SK-N-SH treated with all-trans-retinoic acid at 6 μM for 48 hours (cell line): ENCODE data around the gene SVOPL.

Experiments used
- ATAC-seq: fragments of 200-7000 bp; cut with Tn5 transposase; 3 replicates; pipeline ENCODE4 v1.9.1; 2020; ENCODE audit warnings: mild to moderate bottlenecking, moderate library complexity
- ARNTL ChIP-seq: fragments of 450-650 bp; formaldehyde crosslinking; IDR thresholded peaks from 2 replicates; pipeline ENCODE4 v1.5.0; 2020; ENCODE audit warnings: low read depth, mild to moderate bottlenecking, moderate library complexity, borderline replicate concordance
- CSDC2 ChIP-seq: fragments of 250-450 bp; sonication (Bioruptor Pico); IDR thresholded peaks from 2 replicates; pipeline ENCODE4 v1.5.0; 2020; ENCODE audit warnings: mild to moderate bottlenecking, moderate library complexity
- ESRRG ChIP-seq: fragments of 250-450 bp; sonication (Bioruptor Pico); IDR thresholded peaks from 2 replicates; pipeline ENCODE4 v1.6.1; 2021; ENCODE audit warnings: mild to moderate bottlenecking
- GLIS3 ChIP-seq: fragments of 250-450 bp; sonication (Bioruptor Pico); IDR thresholded peaks from 2 replicates; pipeline ENCODE4 v1.5.0; 2020; ENCODE audit warnings: mild to moderate bottlenecking, moderate library complexity
- ISL1 ChIP-seq: fragments of 250-450 bp; sonication (Bioruptor Pico); IDR thresholded peaks from 2 replicates; pipeline ENCODE4 v2.1.2; 2022; ENCODE audit warnings: mild to moderate bottlenecking, moderate library complexity
- POU6F1 ChIP-seq: fragments of 250-450 bp; sonication (Bioruptor Pico); IDR thresholded peaks from 2 replicates; pipeline ENCODE4 v1.8.0; 2021; ENCODE audit warnings: low read depth, mild to moderate bottlenecking, moderate library complexity, borderline replicate concordance
- RARB ChIP-seq: fragments of 250-450 bp; sonication (Bioruptor Pico); IDR thresholded peaks from 2 replicates; pipeline ENCODE4 v1.8.0; 2021; ENCODE audit warnings: mild to moderate bottlenecking, moderate library complexity
- SNAI2 ChIP-seq: fragments of 250-450 bp; sonication (Bioruptor Pico); IDR thresholded peaks from 2 replicates; pipeline ENCODE4 v1.5.0; 2020; ENCODE audit warnings: mild to moderate bottlenecking, moderate library complexity
- TCF4 ChIP-seq: fragments of 250-450 bp; sonication (Bioruptor Pico); IDR thresholded peaks from 2 replicates; pipeline ENCODE4 v1.8.0; 2021; ENCODE audit warnings: mild to moderate bottlenecking, moderate library complexity, borderline replicate concordance
- TOX ChIP-seq: fragments of 250-450 bp; sonication (Bioruptor Pico); IDR thresholded peaks from 2 replicates; pipeline ENCODE4 v1.8.0; 2021; ENCODE audit warnings: mild to moderate bottlenecking, moderate library complexity, borderline replicate concordance
- ZC3H10 ChIP-seq: fragments of 250-450 bp; sonication (Bioruptor Pico); IDR thresholded peaks from 2 replicates; pipeline ENCODE4 v1.5.1; 2021; ENCODE audit warnings: mild to moderate bottlenecking, moderate library complexity
- ZFP3 ChIP-seq: fragments of 250-450 bp; sonication (Bioruptor Pico); IDR thresholded peaks from 2 replicates; pipeline ENCODE4 v1.5.0; 2020; ENCODE audit warnings: mild to moderate bottlenecking, moderate library complexity
- ZFP30 ChIP-seq: fragments of 450-650 bp; formaldehyde crosslinking; IDR thresholded peaks from 2 replicates; pipeline ENCODE4 v1.5.0; 2022; ENCODE audit warnings: mild to moderate bottlenecking, moderate library complexity
- ZNF565 ChIP-seq: fragments of 450-650 bp; formaldehyde crosslinking; conservative IDR thresholded peaks from 2 replicates; pipeline ENCODE4 v1.5.0; 2020; ENCODE audit warnings: low read depth, mild to moderate bottlenecking, moderate library complexity
- ZNF70 ChIP-seq: fragments of 450-650 bp; formaldehyde crosslinking; IDR thresholded peaks from 2 replicates; pipeline ENCODE4 v1.5.0; 2020; ENCODE audit warnings: mild to moderate bottlenecking, moderate library complexity
- ZNF8 ChIP-seq: fragments of 450-650 bp; formaldehyde crosslinking; IDR thresholded peaks from 2 replicates; pipeline ENCODE4 v1.5.0; 2020; ENCODE audit warnings: mild to moderate bottlenecking, moderate library complexity
- TF ChIP-seq, protein P1 (sequence below): fragments of 250-450 bp; sonication (Bioruptor Pico); IDR thresholded peaks from 2 replicates; pipeline ENCODE4 v1.5.1; 2020; ENCODE audit warnings: low read depth, mild to moderate bottlenecking, moderate library complexity
- TF ChIP-seq, protein P2 (sequence below): fragments of 250-450 bp; sonication (Bioruptor Pico); IDR thresholded peaks from 2 replicates; pipeline ENCODE4 v1.5.1; 2021; ENCODE audit warnings: mild to moderate bottlenecking, moderate library complexity
- TF ChIP-seq, protein P3 (sequence below): fragments of 250-450 bp; sonication (Bioruptor Pico); IDR thresholded peaks from 2 replicates; pipeline ENCODE4 v1.8.0; 2020; ENCODE audit warnings: mild to moderate bottlenecking, moderate library complexity, borderline replicate concordance

SVOPL gene

GRCh38 chr7:138569418-138569817 lies 131.7 kb downstream of the SVOPL start:
- ATAC-seq: no peak
- TF ChIP-seq ZNF565 (CRISPR knock-in tag) (no peak), ZFP3 (CRISPR knock-in tag) (no peak)

DNA sequence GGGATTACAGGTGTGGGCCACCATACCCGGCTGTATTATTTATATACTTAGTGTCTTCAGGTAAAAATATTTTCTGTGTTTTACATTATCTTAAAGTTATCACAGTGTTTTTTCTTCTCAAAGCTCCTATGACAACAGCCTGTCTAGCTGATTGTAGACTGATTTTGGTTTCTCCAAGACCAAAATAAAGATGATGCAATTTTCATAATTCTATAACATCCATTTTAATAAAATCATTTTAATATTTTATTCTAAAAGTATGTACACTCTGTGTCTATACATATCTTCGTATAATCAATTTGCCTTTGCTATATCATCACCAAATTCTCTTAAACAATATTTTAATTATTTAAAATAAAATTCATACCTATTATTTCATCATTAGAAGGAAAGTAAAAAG lies 132.5 kb downstream of the SVOPL start:
- no peak for ATAC-seq
- TF ChIP-seq ARNTL (CRISPR knock-in tag): no peak
- TF ChIP-seq POU6F1 (CRISPR knock-in tag): no peak
- TF ChIP-seq TOX (CRISPR knock-in tag): no peak
- TF ChIP-seq ZFP30 (CRISPR knock-in tag): no peak
- TF ChIP-seq GLIS3 (CRISPR knock-in tag): no peak
- TF ChIP-seq RARB (CRISPR knock-in tag): no peak
- no peak for TF ChIP-seq ESRRG (CRISPR knock-in tag)
- no peak for TF ChIP-seq ZNF565 (CRISPR knock-in tag)
- no peak for TF ChIP-seq ISL1 (CRISPR knock-in tag)
- TF ChIP-seq ZNF8 (CRISPR knock-in tag): no peak
- TF ChIP-seq, protein P1, sequence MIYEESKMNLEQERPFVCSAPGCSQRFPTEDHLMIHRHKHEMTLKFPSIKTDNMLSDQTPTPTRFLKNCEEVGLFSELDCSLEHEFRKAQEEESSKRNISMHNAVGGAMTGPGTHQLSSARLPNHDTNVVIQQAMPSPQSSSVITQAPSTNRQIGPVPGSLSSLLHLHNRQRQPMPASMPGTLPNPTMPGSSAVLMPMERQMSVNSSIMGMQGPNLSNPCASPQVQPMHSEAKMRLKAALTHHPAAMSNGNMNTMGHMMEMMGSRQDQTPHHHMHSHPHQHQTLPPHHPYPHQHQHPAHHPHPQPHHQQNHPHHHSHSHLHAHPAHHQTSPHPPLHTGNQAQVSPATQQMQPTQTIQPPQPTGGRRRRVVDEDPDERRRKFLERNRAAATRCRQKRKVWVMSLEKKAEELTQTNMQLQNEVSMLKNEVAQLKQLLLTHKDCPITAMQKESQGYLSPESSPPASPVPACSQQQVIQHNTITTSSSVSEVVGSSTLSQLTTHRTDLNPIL (CRISPR knock-in tag): no peak
- no peak for TF ChIP-seq CSDC2 (CRISPR knock-in tag)
- TF ChIP-seq, protein P2, sequence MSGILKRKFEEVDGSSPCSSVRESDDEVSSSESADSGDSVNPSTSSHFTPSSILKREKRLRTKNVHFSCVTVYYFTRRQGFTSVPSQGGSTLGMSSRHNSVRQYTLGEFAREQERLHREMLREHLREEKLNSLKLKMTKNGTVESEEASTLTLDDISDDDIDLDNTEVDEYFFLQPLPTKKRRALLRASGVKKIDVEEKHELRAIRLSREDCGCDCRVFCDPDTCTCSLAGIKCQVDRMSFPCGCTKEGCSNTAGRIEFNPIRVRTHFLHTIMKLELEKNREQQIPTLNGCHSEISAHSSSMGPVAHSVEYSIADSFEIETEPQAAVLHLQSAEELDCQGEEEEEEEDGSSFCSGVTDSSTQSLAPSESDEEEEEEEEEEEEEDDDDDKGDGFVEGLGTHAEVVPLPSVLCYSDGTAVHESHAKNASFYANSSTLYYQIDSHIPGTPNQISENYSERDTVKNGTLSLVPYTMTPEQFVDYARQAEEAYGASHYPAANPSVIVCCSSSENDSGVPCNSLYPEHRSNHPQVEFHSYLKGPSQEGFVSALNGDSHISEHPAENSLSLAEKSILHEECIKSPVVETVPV: no peak
- TF ChIP-seq, protein P3, sequence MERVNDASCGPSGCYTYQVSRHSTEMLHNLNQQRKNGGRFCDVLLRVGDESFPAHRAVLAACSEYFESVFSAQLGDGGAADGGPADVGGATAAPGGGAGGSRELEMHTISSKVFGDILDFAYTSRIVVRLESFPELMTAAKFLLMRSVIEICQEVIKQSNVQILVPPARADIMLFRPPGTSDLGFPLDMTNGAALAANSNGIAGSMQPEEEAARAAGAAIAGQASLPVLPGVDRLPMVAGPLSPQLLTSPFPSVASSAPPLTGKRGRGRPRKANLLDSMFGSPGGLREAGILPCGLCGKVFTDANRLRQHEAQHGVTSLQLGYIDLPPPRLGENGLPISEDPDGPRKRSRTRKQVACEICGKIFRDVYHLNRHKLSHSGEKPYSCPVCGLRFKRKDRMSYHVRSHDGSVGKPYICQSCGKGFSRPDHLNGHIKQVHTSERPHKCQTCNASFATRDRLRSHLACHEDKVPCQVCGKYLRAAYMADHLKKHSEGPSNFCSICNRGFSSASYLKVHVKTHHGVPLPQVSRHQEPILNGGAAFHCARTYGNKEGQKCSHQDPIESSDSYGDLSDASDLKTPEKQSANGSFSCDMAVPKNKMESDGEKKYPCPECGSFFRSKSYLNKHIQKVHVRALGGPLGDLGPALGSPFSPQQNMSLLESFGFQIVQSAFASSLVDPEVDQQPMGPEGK (CRISPR knock-in tag): no peak
- no peak for TF ChIP-seq ZFP3 (CRISPR knock-in tag)
- TF ChIP-seq ZNF70 (CRISPR knock-in tag): no peak
- TF ChIP-seq ZC3H10: no peak

DNA sequence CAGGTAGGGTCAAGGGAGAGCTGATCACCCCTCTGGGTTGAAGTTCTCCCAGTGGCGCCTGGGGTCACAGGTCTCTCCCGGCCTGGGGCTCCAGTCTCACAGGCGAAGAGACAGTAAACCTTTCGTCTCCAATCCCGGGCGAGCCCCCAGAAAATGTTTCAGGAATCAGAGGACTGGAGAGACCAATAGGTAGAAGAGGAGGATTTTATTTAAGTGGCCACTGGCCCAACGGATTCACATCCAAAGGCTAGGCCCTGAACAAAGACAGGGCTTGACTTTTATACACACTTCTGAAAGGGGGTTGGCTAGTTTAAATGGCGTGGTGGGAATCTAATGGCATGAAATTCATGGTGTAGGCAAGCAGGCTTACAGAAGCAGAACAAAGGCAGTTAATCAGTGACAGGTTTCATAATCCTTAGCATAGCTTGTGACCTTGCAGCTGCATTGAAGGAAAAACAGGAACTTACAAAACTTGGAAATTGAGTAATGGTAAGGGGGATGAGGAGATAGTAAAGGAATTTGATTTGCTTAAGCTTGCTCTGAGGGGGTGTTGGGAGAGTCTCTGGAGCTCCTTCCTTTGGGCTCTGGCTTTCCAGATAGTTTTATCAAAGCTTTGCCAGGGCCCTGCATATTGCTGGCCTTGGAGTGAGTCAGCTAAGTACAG lies 135.6 kb downstream of the SVOPL start:
- no peak for ATAC-seq
- TF ChIP-seq CSDC2 (CRISPR knock-in tag) (no peak), ZNF8 (CRISPR knock-in tag) (no peak), TCF4 (no peak), SNAI2 (no peak), GLIS3 (CRISPR knock-in tag) (no peak), ZFP3 (CRISPR knock-in tag) (no peak), ZC3H10 (no peak), ARNTL (CRISPR knock-in tag) (no peak)
- TF ChIP-seq, protein P2: no peak
- TF ChIP-seq, protein P1 (CRISPR knock-in tag): no peak
